ENCODE results near the gene BMP4. TPM values are rescaled to one million over a fixed set of nuclear protein-coding genes. Genes with fewer than 3 reads are reported as not detected.

The BMP4 gene
- polyA plus RNA-seq, 1 experiment = 20.8 TPM

DNA sequence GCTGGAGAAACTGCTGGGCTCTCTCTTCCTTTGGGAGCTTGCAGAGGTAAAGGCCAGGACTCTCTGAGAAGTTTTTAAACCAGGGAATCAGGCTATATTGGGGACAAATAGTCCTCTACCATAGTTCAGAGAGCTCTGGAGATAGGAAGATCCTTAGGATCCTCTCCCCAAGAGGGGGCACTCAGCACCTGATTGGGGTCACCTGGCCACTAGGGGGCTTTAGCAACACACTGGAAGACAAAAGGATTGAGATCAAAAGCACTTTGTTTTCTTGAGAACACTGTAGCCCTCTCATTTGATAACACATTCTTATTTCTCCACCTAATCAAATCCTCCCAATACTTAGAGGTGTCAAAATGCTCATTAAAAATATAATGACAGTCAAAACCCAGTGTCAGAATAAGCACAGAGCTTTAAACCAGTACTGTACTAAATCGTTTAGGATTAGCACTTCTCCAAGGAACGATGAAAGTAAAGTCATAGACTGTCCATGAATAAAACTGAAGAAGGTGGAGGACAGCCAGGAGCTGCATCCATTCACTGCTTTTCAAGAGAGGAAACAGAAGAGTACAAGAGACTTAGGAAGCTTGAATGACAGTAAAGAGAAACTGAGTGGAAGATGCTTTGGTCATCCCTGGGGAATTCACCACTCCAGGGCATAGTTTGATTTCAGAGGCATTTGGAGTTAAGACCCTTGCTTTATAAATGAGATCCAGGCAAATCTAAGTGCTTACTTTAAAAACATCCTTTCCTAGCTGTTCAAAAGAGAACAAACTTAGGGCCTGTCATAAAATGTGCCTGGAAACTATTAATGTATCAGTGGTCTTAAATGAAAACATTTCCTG, 26.5 kb downstream of the BMP4 start:
- ChIA-PET POLR2A (no interaction called here), CTCF (no interaction called here)
- no peak for DNase-seq (ENCODE audit: low read depth, low spot score)
- Histone ChIP-seq H3K4me3 (ENCODE audit: low read depth, low read length) (no peak overlapping the region), H3K27ac (ENCODE audit: low read depth, low read length) (no peak overlapping the region), H3K27me3 (ENCODE audit: control insufficient read depth, insufficient read depth, low read length) (peaks cover 3% of the 10 kb centered on the region), H3K9me3 (ENCODE audit: control insufficient read depth, insufficient read depth, low read length) (no peaks in the 10 kb centered on the region)
- TF ChIP-seq, protein P1, sequence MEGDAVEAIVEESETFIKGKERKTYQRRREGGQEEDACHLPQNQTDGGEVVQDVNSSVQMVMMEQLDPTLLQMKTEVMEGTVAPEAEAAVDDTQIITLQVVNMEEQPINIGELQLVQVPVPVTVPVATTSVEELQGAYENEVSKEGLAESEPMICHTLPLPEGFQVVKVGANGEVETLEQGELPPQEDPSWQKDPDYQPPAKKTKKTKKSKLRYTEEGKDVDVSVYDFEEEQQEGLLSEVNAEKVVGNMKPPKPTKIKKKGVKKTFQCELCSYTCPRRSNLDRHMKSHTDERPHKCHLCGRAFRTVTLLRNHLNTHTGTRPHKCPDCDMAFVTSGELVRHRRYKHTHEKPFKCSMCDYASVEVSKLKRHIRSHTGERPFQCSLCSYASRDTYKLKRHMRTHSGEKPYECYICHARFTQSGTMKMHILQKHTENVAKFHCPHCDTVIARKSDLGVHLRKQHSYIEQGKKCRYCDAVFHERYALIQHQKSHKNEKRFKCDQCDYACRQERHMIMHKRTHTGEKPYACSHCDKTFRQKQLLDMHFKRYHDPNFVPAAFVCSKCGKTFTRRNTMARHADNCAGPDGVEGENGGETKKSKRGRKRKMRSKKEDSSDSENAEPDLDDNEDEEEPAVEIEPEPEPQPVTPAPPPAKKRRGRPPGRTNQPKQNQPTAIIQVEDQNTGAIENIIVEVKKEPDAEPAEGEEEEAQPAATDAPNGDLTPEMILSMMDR (IDR thresholded peaks at IDR 0.05; ENCODE audit: low read depth, low read length) = peak; percentile 19; the same call in 1 of the 2 replicates

DNA sequence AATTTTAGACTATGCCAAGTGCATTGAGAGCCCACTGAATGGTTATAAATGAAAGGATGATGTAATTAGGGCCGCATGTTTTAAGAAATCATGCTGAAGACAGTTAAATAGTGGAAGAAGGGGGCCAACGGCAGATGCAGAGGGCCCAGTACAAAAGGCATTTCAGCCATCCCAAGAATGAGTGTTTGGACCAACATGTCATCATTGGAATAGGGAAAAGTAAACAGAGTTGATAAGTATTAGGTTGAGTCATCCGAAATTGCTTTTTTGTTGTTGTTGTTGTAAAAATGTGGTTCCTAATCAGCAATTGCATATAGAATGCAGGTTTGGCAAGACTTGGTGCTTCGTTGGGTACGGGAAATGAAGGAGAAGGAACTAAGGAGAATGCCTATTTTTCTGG, 29.5 kb downstream of the BMP4 start:
- ChIA-PET POLR2A (no interaction called here), CTCF (interaction anchor here (1.2 kb wide), 1 partner anchor 248 kb away, joined by 3 read pairs; no protein-coding TSS in a partner anchor)
- Histone ChIP-seq H3K9me3 (ENCODE audit: control insufficient read depth, insufficient read depth, low read length) (no peaks in the 10 kb centered on the region), H3K27ac (ENCODE audit: low read depth, low read length) (no peak overlapping the region), H3K4me3 (ENCODE audit: low read depth, low read length) (no peak overlapping the region), H3K27me3 (ENCODE audit: control insufficient read depth, insufficient read depth, low read length) (peaks cover 3% of the 10 kb centered on the region)
- peak; percentile 32 for DNase-seq (ENCODE audit: low read depth, low spot score)
- TF ChIP-seq, protein P1 (IDR thresholded peaks at IDR 0.05; ENCODE audit: low read depth, low read length) = no peak

DNA sequence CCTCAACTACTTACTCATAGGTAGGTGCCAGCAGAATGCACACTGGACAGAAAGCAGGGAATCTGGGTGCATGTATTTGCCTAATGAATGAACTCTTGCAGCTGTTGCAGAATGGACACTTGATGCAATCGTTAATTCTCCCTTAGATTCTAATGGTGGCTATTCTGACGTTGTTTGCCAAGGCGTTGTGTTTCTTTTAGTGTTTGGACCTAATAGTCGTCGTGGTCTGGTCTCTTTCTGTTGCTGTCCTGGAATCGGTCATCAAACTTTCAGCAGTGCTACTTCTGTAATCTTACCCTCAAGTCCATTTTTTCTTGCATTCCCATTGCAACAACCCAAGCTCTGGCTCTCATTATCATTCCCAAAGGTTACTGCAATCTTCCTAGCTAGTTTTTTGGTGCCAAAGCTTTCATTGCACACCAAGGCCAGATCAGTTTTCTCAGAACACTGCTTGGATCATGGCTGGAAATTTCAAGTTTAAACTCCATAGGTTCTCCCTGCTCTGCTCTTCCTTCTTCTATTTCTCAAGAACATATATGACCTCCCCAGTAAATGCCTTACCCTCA, 31.3 kb downstream of the BMP4 start:
- TF ChIP-seq, protein P1 (IDR thresholded peaks at IDR 0.05; ENCODE audit: low read depth, low read length) = no peak
- H3K9me3 ChIP-seq (ENCODE audit: control insufficient read depth, insufficient read depth, low read length) = no peaks in the 10 kb centered on the region
- ChIA-PET CTCF (interaction anchor here (1.0 kb wide), 1 partner anchor 423 kb away, joined by 4 read pairs; no protein-coding TSS in a partner anchor), POLR2A (interaction anchor here (0.6 to 0.7 kb wide), 2 partner anchors 44 to 82 kb away, joined by 3 to 6 read pairs; no protein-coding TSS in a partner anchor)
- no peak for DNase-seq (ENCODE audit: low read depth, low spot score)
- H3K27ac ChIP-seq (ENCODE audit: low read depth, low read length) = no peak overlapping the region
- no peaks in the 10 kb centered on the region for H3K27me3 ChIP-seq (ENCODE audit: control insufficient read depth, insufficient read depth, low read length)
- H3K4me3 ChIP-seq (ENCODE audit: low read depth, low read length) = no peak overlapping the region

DNA sequence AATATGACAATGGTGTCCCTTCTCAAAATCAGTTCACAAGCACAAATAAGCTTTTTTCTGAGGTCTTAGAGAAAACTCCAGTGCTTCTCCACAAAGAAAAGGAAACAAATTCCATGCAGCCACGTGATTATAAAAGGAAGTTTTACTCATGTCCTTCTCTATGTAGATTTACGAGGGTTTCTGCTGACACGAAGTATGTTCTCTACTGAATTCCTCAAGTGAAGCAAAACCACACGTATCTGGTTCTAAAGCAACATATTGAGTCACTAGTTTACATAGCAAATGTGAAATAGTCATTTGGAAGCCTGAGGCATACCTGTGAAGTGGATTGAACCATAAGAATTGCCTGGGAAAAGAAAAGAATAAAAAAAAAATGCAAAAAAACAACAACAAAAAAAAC, 31.9 kb downstream of the BMP4 start:
- H3K27me3 ChIP-seq (ENCODE audit: control insufficient read depth, insufficient read depth, low read length) = no peaks in the 10 kb centered on the region
- CTCF ChIA-PET = interaction anchor here (1.0 kb wide), 1 partner anchor 423 kb away, joined by 4 read pairs; no protein-coding TSS in a partner anchor
- H3K9me3 ChIP-seq (ENCODE audit: control insufficient read depth, insufficient read depth, low read length) = no peaks in the 10 kb centered on the region
- peak; percentile 54 for DNase-seq (ENCODE audit: low read depth, low spot score)
- H3K4me3 ChIP-seq (ENCODE audit: low read depth, low read length) = no peak overlapping the region
- TF ChIP-seq, protein P1 (IDR thresholded peaks at IDR 0.05; ENCODE audit: low read depth, low read length) = no peak
- POLR2A ChIA-PET = interaction anchor here (0.6 to 0.7 kb wide), 2 partner anchors 43 to 81 kb away, joined by 3 to 6 read pairs; no protein-coding TSS in a partner anchor
- H3K27ac ChIP-seq (ENCODE audit: low read depth, low read length) = no peak overlapping the region

DNA sequence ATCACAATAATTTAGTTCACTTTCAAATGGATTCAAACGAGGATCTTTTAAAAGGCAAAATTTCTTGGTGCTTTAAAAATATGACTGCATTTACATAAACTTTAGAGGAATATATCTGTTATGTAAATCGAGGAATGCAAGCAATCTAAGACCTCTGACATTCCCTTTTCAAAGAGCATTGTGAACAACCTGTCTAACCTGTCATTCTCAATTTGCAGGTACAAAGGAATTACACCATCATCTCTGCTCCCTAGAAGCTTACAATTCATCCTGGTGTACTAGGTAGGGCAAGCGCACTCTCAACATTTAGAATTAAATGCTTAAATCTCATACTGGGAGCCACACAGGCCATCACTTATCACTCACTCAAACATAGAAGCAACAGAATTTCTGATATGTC, 35.6 kb downstream of the BMP4 start:
- POLR2A ChIA-PET = no interaction called here
- H3K27me3 ChIP-seq (ENCODE audit: control insufficient read depth, insufficient read depth, low read length) = no peaks in the 10 kb centered on the region
- TF ChIP-seq, protein P1 (IDR thresholded peaks at IDR 0.05; ENCODE audit: low read depth, low read length) = no peak
- CTCF ChIA-PET = no interaction called here
- DNase-seq (ENCODE audit: low read depth, low spot score) = no peak
- H3K27ac ChIP-seq (ENCODE audit: low read depth, low read length) = no peak overlapping the region
- no peak overlapping the region for H3K4me3 ChIP-seq (ENCODE audit: low read depth, low read length)
- no peaks in the 10 kb centered on the region for H3K9me3 ChIP-seq (ENCODE audit: control insufficient read depth, insufficient read depth, low read length)
